ENCODE data around the gene MCAT. TPM values are rescaled to one million over a fixed set of nuclear protein-coding genes. Genes with fewer than 3 reads are reported as not detected.

Gene MCAT
- total and polyA plus RNA-seq, 2 donors from 2014 or later, result 24.8 to 74.7 TPM

GRCh38 chr22:43167001-43167589 lies 23.9 kb upstream of the MCAT start:
- H3K9ac ChIP-seq (ENCODE audit: low read length in 3 of 3), result no peak overlapping the region
- DNase-seq, result no peak
- TF ChIP-seq CTCF (IDR thresholded peaks at IDR 0.05; ENCODE audit: borderline replicate concordance, extremely low read depth, insufficient read depth), result no peak
- no peaks in the 10 kb centered on the region for H3K9me3 ChIP-seq (ENCODE audit: control insufficient read depth in 2 of 3, insufficient read depth in 1 of 3, low read length in 3 of 3)
- H3K27ac ChIP-seq (ENCODE audit: low read depth in 2 of 2, low read length in 2 of 2), result no peak overlapping the region
- peaks cover 0 to 4% (median 2%) of the 10 kb centered on the region in 3 donors for H3K36me3 ChIP-seq (ENCODE audit: control insufficient read depth in 2 of 3, insufficient read depth in 3 of 3, low read length in 3 of 3)
- no peaks in the 10 kb centered on the region for H3K27me3 ChIP-seq (ENCODE audit: control insufficient read depth, insufficient read depth, low read length)
- no peak for FAIRE-seq
- intact Hi-C loops (cut with DNase I), result no loop called here
- H3K4me1 ChIP-seq (ENCODE audit: control insufficient read depth in 2 of 3, insufficient read depth in 2 of 3, low read depth in 1 of 3, low read length in 3 of 3), result peaks cover 0 to 6% (median 0%) of the 10 kb centered on the region in 3 donors
- no peak overlapping the region for H3K4me3 ChIP-seq (ENCODE audit: low read length in 3 of 3)

GRCh38 chr22:43166132-43166930 lies 23.1 kb upstream of the MCAT start:
- Histone ChIP-seq H3K4me3 (ENCODE audit: low read length in 3 of 3) (no peak overlapping the region), H3K9me3 (ENCODE audit: control insufficient read depth in 2 of 3, insufficient read depth in 1 of 3, low read length in 3 of 3) (no peaks in the 10 kb centered on the region), H3K36me3 (ENCODE audit: control insufficient read depth in 2 of 3, insufficient read depth in 3 of 3, low read length in 3 of 3) (no peaks in the 10 kb centered on the region), H3K9ac (ENCODE audit: low read length in 3 of 3) (no peak overlapping the region), H3K4me1 (ENCODE audit: control insufficient read depth in 2 of 3, insufficient read depth in 2 of 3, low read depth in 1 of 3, low read length in 3 of 3) (peaks cover 0 to 6% (median 0%) of the 10 kb centered on the region in 3 donors), H3K27ac (ENCODE audit: low read depth in 2 of 2, low read length in 2 of 2) (no peak overlapping the region), H3K27me3 (ENCODE audit: control insufficient read depth, insufficient read depth, low read length) (no peaks in the 10 kb centered on the region)
- FAIRE-seq (no peak), DNase-seq (no peak)
- intact Hi-C loops (cut with DNase I), result no loop called here
- no peak for TF ChIP-seq CTCF (IDR thresholded peaks at IDR 0.05; ENCODE audit: borderline replicate concordance, extremely low read depth, insufficient read depth)

- H3K9me3 ChIP-seq (ENCODE audit: control insufficient read depth in 2 of 3, insufficient read depth in 1 of 3, low read length in 3 of 3), result no peaks in the 10 kb centered on the region
- peaks cover 0 to 6% (median 0%) of the 10 kb centered on the region in 3 donors for H3K4me1 ChIP-seq (ENCODE audit: control insufficient read depth in 2 of 3, insufficient read depth in 2 of 3, low read depth in 1 of 3, low read length in 3 of 3)
- intact Hi-C loops (cut with DNase I), result no loop called here
- H3K36me3 ChIP-seq (ENCODE audit: control insufficient read depth in 2 of 3, insufficient read depth in 3 of 3, low read length in 3 of 3), result no peaks in the 10 kb centered on the region
- H3K27me3 ChIP-seq (ENCODE audit: control insufficient read depth, insufficient read depth, low read length), result no peaks in the 10 kb centered on the region
- H3K27ac ChIP-seq (ENCODE audit: low read depth in 2 of 2, low read length in 2 of 2), result no peak overlapping the region
- H3K4me3 ChIP-seq (ENCODE audit: low read length in 3 of 3), result peak overlapping the region in 2 of 3 donors; percentile 7 to 17
- H3K9ac ChIP-seq (ENCODE audit: low read length in 3 of 3), result peak overlapping the region in 1 of 3 donors; percentile 12
- no peak for TF ChIP-seq CTCF (IDR thresholded peaks at IDR 0.05; ENCODE audit: borderline replicate concordance, extremely low read depth, insufficient read depth)
- DNase-seq (peak in 1 of 5 donors; percentile 27), FAIRE-seq (no peak)
These were observed 21.4 kb upstream of the MCAT start for GRCh38 chr22:43164636-43165035.
